Fibroblast of peridontal ligament (primary cell): ENCODE results near the gene PTBP1.
A peak's percentile ranks its signal among the peaks of the same experiment; 100 is the strongest.

ENCODE experiments used
- DNase-seq: peaks from one replicate; pipeline ENCODE4 v3.0.0-alpha.2; 2010; ENCODE audit errors: extremely low read depth

PTBP1 gene

DNA sequence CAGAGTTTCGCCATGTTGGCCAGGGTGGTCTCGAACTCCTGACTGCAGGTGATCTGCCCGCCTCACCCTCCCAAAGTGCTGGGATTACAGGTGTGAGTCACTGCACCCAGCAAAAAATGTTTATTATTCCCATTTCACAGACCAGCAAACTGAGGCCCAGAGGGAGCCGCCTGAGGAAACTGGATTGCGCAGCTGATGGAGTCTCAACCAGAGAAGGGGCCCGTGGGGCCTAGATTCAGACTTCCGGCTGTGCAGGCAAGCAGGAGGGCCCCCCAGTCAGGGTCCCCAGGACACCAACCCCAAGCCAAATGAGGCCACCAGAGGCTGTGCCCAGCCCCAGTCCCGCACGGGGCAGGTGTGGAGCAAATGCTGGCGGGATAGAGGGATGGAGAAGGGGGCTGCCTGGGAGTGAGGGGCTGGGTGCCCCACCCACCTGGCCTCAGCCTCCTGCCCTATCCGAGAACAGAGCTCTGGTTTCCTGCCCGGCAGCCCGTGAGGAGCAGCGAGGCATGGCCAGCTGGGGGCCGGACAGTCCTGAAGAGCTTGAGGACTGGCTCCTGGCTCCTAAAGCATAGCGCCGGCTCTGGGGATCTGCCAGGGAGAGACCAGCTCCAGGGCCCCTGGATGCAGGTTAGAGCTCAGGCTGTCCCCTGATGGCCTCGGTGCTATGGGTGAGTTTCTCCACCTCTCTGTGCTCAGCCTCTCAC is 24.4 kb upstream of the PTBP1 start:
- DNase-seq, result no peak

- no peak for DNase-seq
These were observed 20.7 kb upstream of the PTBP1 start for GRCh38 chr19:776549-776948.

DNA sequence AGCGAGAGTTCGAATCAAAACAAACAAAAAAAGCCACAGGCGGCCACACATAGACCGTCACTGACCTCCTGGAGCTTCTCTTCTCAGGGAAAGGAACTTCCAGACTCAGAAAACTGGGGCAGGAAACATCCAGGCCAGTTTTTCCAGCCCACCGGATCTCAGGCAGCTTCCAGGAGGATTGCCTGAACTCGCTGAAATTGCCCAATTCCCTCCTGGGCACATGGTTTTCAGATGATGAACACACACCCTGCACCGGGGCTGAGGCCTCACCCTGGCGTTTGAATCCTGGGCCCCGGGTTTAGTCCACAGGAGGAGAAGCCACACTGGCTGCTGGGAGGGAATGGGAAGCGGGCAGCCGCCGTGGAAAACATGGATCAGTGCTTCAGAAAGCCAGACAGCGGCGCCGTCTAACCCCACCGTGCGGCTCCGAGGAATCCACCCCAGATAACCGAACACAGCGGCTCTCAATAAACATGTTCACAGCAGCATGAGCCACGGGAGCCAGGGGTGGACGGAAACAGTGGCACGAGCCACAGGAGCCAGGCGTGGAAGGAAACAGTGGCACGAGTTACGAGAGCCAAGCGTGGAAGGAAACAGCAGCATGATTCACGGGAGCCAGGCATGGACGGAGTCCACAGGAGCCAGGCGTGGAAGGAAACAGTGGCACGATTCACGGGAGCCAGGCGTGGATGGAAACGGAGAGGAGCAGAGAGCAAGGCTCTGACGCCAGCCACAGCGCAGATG is 18.2 kb upstream of the PTBP1 start:
- DNase-seq, result peak; percentile 98

GRCh38 chr19:780935-781334 is 16.3 kb upstream of the PTBP1 start:
- DNase-seq, result no peak

DNA sequence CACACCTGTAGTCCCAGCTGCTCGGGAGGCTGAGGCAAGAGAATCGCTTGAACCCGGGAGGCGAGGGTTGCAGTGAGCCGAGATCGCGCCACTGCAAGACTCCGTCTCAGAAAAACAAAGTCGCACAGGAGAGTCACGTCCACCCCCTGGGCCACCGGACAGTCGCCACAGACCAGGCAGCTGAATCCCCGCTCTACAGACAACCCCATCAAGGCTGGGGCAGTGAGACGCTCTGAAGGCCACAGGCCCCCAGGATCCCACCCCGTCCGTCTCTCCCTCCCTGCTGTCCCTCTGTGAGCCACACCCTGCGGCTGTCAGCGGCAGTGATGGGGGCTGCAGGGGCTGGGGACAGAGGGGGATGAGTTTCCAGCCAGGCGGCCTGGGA is 15.5 kb upstream of the PTBP1 start:
- DNase-seq, result no peak

- peak; percentile 61 for DNase-seq
These were observed 14.9 kb upstream of the PTBP1 start for GRCh38 chr19:782185-782877.

DNA sequence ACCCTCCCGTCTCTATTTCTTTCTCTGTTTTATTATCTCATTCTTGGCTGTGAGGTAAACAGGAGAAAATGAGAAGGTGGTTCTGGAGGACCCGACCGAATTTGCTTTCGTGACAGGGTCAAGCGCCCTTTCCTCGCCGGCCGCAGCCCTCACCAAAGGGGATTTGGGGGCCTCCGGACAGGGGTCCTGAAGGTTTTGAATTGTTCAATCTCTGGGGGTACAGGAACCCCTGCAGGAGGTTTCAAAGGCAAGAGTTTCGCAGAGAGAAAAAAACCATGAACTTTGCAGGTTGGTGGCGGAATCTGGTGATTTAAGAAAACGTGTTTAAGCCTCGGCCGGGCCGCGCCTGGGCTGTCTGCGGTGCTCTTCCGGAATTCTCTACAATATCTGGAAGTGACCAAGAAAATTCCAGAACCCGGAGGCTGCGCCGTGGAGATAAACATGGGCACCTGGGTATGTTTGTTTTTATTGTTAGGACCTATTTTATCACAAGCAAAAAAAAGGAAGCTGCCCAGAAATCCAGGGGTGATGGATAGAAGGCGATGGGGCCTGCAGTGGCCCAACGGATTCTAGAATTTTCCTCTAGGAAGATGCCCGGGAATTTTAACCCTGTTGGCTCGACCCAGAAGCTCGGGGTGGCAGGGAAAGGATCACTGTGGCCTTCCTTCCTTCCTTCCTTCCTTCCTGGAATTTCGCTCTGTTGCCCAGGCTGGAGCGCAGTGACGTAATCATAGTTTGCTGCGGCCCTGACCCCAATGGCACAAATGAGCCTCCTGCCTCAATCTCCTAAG is 14.2 kb upstream of the PTBP1 start:
- no peak for DNase-seq

DNA sequence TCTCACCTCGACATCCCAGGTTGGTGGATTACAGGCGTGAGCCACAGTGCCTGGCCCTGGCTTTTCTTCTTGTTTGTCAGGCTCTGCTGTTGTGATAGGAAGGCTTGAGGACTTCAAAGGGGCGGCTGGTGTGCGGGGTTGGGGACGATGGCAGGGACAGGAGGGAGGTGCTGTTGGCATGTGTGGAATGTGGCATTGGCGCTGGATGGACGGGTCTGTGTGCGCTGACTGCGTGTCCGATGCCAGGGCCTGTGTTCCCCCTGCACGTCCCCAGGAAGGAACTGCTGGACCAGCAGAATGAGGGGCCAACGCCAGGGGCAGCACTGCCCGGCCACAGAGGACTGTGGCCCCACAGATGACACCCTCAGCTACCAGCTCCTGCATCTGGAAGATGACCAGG is 12.7 kb upstream of the PTBP1 start:
- DNase-seq, result no peak

- DNase-seq, result no peak
These were observed 9.7 kb upstream of the PTBP1 start for GRCh38 chr19:787536-787935.

DNA sequence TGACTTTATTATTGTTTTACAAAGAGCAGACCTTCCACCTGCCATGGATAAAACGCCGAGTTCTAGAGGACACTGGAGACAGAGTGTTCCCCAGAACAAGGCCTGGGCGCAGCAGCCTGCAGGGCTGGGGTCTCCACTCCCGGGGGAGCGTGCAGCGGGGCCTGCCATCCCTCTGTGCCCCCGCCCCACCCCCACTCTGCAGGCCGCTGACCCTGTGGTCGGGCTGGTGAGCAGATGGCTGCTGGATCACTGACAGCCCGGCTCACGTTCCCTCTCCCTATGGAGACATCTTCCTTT is 8.6 kb upstream of the PTBP1 start:
- DNase-seq, result no peak

GRCh38 chr19:788983-789700 is 8.1 kb upstream of the PTBP1 start:
- DNase-seq, result no peak

GRCh38 chr19:789701-790060 is 7.6 kb upstream of the PTBP1 start:
- DNase-seq, result no peak

DNA sequence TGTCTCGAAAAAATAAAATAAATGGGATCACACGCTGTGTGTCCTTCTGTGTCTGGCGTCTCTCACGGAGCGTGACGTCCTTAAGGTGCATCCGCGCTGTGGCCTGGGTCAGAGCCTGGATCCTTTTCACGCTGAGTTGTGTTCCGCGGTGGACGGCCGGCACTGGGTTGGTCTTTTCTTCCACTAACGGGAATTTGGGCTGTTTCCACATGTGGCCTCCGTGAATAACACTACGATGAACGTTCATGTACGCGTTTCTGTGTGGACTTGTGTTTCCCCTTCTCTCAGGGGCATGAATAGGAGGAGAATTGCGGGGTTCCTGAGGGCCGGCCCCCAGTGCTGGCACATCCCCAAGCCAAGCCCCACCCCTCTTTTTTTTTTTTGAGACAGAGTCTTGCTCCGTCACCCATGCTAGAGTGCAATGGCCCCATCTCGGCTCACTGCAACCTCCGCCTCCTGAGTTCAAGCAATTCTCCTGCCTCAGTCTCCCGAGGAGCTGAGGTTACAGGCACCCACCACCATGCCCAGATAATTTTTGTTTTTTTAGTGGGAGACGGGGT is 6.2 kb upstream of the PTBP1 start:
- DNase-seq, result no peak

DNA sequence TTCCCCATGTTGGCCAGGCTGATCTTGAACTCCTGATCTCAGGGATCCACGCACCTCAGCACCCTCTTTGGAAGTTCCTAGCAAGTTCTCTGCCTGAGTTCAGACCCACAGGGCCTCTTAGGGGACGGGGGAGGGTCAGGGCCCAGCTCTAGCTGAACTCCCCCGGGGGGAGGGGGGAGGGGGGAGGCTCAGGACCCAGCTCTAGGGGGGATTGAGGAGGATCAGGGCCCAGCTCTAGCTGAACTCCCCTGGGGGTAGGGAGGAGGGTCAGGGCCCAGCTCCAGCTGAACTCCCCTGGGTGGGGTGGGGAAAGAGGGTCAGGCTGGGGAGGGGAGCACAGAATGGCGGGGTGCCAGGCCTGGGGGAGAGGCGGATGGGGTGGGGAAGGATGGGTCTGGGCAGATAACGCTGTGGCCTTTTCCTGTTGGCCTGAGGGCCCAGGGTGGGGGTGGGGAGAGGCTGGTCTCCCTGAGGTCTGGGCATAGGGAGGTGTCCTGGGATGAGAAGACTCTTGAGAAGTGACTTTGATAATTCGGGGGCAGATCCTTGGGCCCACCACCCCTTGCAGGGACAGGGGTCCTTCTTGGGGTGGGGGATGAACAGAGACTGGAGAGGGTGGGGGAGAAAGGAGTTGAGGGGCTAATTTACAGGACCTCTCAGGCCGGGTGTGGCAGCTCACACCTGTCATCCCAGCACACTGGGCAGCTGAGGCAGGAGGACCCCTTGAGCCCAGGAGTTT is 5.5 kb upstream of the PTBP1 start:
- DNase-seq, result no peak

- DNase-seq, result no peak
These were observed 4.9 kb upstream of the PTBP1 start for GRCh38 chr19:792306-792885.

DNA sequence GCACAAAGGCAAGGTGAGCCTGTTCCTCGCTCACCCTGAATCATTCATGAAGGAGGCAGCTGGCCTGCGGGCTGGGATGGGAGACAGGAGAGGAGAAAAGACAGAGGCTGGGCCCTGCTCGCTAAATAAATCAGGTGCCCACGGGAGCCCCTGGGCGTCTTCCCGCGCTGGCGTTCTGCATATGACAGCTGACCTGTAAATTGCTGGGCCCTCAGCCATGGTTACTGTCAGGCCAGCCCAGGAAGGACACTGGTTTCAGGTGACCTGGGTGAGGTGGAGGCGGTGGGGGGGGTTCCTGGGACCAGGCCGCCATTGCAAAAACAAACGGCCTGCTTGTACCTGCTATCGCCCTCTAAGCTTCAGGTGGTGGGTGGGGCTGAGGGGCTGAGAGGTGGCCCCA is 3.4 kb upstream of the PTBP1 start:
- DNase-seq, result no peak

DNA sequence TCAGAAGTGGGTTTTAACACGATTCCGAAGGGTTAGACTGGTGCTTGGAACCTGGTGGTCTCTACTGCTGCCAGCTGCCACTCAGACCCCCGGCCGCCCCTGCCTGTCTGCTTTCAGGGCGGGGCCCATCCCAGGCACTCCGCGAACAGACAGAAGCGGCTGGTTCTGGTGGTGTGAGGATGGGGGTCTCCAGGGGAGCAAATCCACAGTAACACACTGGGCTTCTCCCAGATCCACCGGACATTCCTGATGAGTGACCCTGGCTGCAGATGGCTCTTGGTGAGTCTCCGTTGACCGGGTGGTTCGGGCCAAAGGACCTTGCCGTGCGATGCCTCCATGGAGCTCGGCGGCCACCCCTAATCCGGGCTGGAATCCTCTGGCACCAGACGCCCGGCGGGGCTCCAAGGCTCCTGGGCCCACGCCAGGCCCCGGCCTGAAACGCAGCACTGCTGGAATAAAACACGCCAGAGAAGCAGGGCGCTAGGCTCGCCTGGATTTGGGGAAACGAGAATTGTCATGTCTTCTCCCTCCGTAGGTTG is 2.1 kb upstream of the PTBP1 start:
- no peak for DNase-seq

- no peak for DNase-seq
These were observed 1.3 kb upstream of the PTBP1 start for GRCh38 chr19:795691-796581.
